22Rv1 (cell line): ENCODE data around the gene TIE1.

Experiments
- H3K27ac ChIP-seq: fragments of 450-650 bp; 2 replicates; pipeline ENCODE4 v1.5.1; 2017
- ZFX ChIP-seq: fragments of 450-650 bp; IDR thresholded peaks from 2 replicates; pipeline ENCODE4 v1.6.1; 2017; ENCODE audit warnings: antibody characterized with exemption, borderline replicate concordance
- TF ChIP-seq, protein P1 (sequence below): fragments of 450-650 bp; IDR thresholded peaks from 2 replicates; pipeline ENCODE4 v1.5.1; 2017; ENCODE audit warnings: mild to moderate bottlenecking

Gene TIE1

DNA sequence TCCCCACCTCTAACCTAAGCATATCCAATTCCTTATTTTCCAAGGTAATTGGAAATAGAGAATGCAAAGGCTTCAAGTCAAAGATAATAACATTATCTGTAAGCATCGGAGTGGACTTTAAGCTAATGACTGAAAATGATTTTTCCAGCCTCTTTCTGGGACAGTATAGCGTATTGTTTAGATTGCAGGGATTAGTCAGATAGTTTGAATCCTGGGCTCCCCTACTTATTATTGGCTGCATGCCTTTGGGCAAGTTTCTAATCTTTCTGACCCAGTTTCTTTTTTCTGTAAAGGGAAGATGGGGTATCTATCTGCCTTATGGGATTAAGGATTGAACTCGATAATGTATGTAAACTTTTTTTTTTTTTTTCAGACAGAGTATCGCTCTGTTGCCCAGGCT, 56.5 kb downstream of the TIE1 start:
- TF ChIP-seq, protein P1, sequence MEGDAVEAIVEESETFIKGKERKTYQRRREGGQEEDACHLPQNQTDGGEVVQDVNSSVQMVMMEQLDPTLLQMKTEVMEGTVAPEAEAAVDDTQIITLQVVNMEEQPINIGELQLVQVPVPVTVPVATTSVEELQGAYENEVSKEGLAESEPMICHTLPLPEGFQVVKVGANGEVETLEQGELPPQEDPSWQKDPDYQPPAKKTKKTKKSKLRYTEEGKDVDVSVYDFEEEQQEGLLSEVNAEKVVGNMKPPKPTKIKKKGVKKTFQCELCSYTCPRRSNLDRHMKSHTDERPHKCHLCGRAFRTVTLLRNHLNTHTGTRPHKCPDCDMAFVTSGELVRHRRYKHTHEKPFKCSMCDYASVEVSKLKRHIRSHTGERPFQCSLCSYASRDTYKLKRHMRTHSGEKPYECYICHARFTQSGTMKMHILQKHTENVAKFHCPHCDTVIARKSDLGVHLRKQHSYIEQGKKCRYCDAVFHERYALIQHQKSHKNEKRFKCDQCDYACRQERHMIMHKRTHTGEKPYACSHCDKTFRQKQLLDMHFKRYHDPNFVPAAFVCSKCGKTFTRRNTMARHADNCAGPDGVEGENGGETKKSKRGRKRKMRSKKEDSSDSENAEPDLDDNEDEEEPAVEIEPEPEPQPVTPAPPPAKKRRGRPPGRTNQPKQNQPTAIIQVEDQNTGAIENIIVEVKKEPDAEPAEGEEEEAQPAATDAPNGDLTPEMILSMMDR: no peak
- TF ChIP-seq ZFX: no peak
- no peak overlapping the region for H3K27ac ChIP-seq

DNA sequence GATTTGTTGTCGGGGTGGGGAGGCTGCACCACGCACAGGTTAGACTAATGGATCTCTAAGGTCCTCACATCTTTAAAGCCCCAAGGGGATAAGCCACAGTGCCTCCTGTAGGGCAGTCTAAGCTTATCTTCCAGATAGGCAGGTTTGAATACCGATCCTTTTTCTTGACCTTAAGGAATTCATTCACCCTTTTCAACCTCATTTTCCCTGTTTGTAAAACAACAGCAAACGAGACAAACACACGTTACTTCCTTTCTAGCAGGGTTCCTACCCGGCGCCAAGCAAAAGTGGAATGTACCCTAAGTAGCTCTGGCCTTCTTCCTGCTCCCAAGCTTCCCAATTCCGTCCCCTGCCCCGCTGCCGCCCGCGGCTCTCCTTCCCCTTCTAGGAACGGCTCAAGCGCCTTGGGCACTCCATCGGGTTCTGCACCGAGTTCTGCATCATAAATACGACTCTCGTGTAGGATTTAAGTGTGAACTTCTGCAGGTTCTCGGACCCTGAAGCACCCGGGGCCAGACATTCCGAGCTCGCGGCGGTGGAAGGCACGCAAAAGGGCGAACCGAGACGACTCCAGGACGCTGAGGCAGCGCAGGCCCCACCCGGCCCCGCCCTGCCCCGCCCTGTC, 57.5 kb downstream of the TIE1 start:
- TF ChIP-seq, protein P1: peak; percentile 68
- TF ChIP-seq ZFX: no peak

DNA sequence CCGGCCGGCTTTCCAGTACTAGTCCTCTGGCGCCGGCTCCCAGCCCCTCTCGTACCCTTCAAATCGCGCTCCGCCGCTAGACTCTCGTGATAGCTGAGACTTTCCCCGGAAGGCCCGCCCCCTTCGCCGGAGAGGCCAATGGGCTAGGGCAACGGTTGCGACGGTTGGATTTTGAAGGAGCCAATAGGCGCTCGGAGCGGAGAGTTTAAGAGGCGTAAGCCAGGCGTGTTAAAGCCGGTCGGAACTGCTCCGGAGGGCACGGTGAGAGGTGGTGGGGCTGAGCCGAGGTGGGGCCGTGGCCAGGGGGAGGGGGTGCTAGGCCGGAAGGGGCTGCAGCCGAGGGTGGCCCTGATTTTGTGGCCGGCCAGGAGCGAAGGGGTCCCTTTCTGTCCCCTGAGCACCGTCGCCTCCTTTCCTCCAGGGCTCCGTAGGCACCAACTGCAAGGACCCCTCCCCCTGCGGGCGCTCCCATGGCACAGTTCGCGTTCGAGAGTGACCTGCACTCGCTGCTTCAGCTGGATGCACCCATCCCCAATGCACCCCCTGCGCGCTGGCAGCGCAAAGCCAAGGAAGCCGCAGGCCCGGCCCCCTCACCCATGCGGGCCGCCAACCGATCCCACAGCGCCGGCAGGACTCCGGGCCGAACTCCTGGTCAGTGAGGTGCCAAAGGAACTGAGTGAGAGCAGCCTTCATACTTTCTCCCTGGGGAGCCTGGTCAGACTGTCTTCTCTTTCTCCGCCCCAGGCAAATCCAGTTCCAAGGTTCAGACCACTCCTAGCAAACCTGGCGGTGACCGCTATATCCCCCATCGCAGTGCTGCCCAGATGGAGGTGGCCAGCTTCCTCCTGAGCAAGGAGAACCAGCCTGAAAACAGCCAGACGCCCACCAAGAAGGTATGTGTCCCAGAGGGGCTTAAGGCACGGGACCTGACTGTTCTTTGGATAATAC, 58.2 kb downstream of the TIE1 start, which contains the start of gene CDC20:
TSS of gene CDC20 (plus strand) at position 236 of the 948 bp plus-strand sequence. CDS start at position 471, 235 bp downstream.
- no peak for TF ChIP-seq ZFX
- TF ChIP-seq, protein P1: no peak
- peak within 1 kb of the TSS; percentile 95 for H3K27ac ChIP-seq

More for the DNA sequence above, 57.5 kb downstream of the TIE1 start:
- H3K27ac ChIP-seq: peak overlapping the region; percentile 95

DNA sequence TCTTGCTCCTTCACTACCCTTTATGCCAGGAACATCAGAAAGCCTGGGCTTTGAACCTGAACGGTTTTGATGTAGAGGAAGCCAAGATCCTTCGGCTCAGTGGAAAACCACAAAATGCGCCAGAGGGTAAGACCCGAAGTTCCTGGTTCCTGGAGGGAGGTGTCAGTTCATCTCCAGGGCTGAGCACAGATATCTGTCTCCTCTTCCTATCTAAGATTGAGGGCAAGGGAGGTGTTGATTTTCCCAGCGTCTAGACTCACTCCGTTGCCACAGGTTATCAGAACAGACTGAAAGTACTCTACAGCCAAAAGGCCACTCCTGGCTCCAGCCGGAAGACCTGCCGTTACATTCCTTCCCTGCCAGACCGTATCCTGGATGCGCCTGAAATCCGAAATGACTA, 58.9 kb downstream of the TIE1 start:
- TF ChIP-seq ZFX: no peak
- TF ChIP-seq, protein P1: no peak
- peak overlapping the region; percentile 95 for H3K27ac ChIP-seq

DNA sequence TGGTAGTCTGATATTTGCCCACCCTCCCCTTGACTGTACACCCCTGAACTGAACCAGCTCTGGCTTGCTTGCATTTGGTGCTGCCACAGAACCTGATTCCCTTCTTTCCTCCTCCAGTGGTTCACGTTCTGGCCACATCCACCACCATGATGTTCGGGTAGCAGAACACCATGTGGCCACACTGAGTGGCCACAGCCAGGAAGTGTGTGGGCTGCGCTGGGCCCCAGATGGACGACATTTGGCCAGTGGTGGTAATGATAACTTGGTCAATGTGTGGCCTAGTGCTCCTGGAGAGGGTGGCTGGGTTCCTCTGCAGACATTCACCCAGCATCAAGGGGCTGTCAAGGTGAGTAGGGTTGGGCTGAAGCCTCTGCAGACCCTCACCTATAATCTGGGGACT, 59.8 kb downstream of the TIE1 start:
- TF ChIP-seq, protein P1: no peak
- TF ChIP-seq ZFX: no peak
- H3K27ac ChIP-seq: peak overlapping the region; percentile 95

DNA sequence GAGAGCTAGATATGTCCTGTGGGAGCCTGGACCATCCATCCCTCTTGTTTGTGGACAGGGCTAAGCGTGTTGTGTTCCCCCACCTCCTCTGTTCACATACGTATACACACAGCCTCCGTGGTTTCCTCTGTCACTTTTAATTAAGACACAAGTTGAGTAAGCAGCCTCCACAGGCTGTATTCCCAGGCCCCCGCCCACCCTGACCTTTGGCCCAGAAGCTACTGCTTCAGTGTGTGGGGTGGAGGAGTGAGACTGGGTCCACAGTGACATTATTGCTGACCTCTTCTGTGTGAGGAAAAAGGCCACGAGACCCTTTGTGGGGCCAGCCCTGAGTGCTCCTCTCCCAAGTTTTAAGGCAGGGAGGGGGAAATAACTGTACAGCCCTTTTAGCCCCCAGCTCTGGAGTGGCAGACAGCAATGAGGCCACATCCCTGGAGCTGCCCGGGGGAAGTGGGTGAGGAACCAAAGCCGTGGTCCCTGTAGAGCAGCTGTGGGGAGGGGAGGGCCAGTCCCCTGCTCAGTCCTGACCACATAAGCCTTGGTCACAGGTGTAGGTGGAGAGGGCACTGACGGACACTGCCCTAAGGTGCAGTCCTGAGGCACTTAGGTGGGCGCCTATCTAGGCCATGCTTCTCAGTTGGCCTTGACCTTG, 62.6 kb downstream of the TIE1 start:
- TF ChIP-seq, protein P1: no peak
- no peak for TF ChIP-seq ZFX
- H3K27ac ChIP-seq: peak overlapping the region; percentile 95
